Liver (tissue), 9 donors: ENCODE measurements around the gene HRCT1. TPM values are rescaled to one million over a fixed set of nuclear protein-coding genes. Genes with fewer than 3 reads are reported as not detected.

Source experiments
- DNase-seq: peaks from one replicate; pipeline ENCODE4 v3.0.0-alpha.2; 2017; ENCODE audit warnings: low spot score
- H3K27ac ChIP-seq, 2 donors: one replicate each; pipeline ENCODE4 v1.7.0; 2013; ENCODE audit warnings: inconsistent platforms in 2 of 2, low read length in 2 of 2, control low read depth in 1 of 2, low read depth in 1 of 2, mild to moderate bottlenecking in 1 of 2
- H3K27me3 ChIP-seq, 4 donors: one replicate each; pipeline versions ENCODE4 v1.6.1 to v1.7.0; 2013; ENCODE audit warnings: low read length in 3 of 4, inconsistent platforms in 1 of 4, mild to moderate bottlenecking in 1 of 4, moderate library complexity in 1 of 4; ENCODE audit not compliant: control insufficient read depth in 4 of 4, insufficient read depth in 4 of 4
- H3K36me3 ChIP-seq, 4 donors: one replicate each; pipeline versions ENCODE4 v1.6.1 to v1.7.0; 2013; ENCODE audit warnings: low read length in 3 of 4, mild to moderate bottlenecking in 3 of 4, low read depth in 1 of 4, moderate library complexity in 1 of 4; ENCODE audit not compliant: control insufficient read depth in 4 of 4, insufficient read depth in 3 of 4
- H3K4me1 ChIP-seq, 4 donors: one replicate each; pipeline versions ENCODE4 v1.6.1 to v1.7.0; 2013; ENCODE audit warnings: low read length in 3 of 4, mild to moderate bottlenecking in 3 of 4, moderate library complexity in 1 of 4; ENCODE audit not compliant: control insufficient read depth in 4 of 4, insufficient read depth in 4 of 4
- H3K4me3 ChIP-seq, 3 donors: one replicate each; pipeline versions ENCODE4 v1.6.1 to v1.7.0; 2013; ENCODE audit warnings: low read length in 3 of 3, control low read depth in 1 of 3, low read depth in 1 of 3, mild to moderate bottlenecking in 1 of 3
- H3K9ac ChIP-seq, 2 donors: one replicate each; pipeline ENCODE4 v1.7.0; 2013; ENCODE audit warnings: low read length in 2 of 2, mild to moderate bottlenecking in 2 of 2, moderate library complexity in 2 of 2, control low read depth in 1 of 2, low read depth in 1 of 2
- H3K9me3 ChIP-seq, 4 donors: one replicate each; pipeline versions ENCODE4 v1.6.1 to v1.7.0; 2013; ENCODE audit warnings: low read length in 3 of 4; ENCODE audit not compliant: control insufficient read depth in 4 of 4
- EGR1 ChIP-seq, 2 donors: IDR thresholded peaks; 2 replicates each; pipeline ENCODE4 v1.6.1; 2016 to 2018; ENCODE audit warnings: antibody characterized with exemption in 2 of 2, low read depth in 2 of 2
- FOXA2 ChIP-seq: IDR thresholded peaks from 2 replicates; pipeline ENCODE4 v1.6.1; 2016; ENCODE audit warnings: antibody characterized with exemption
- HNF4A ChIP-seq, 2 donors: conservative IDR thresholded peaks; 2 replicates each; pipeline ENCODE4 v1.6.1; 2016; ENCODE audit warnings: antibody characterized with exemption in 2 of 2, mild to moderate bottlenecking in 2 of 2
- NR2F2 ChIP-seq: IDR thresholded peaks from 2 replicates; pipeline ENCODE4 v1.6.1; 2016; ENCODE audit warnings: antibody characterized with exemption
- RXRA ChIP-seq, 2 donors: IDR thresholded peaks; 2 replicates each; pipeline ENCODE4 v1.6.1; 2017 to 2018; ENCODE audit warnings: antibody characterized with exemption in 2 of 2, mild to moderate bottlenecking in 1 of 2
- SP1 ChIP-seq: IDR thresholded peaks from 2 replicates; pipeline ENCODE4 v1.6.1; 2018; ENCODE audit warnings: antibody characterized with exemption, mild to moderate bottlenecking
- YY1 ChIP-seq: IDR thresholded peaks from 2 replicates; pipeline ENCODE4 v1.6.1; 2016; ENCODE audit warnings: antibody characterized with exemption, mild to moderate bottlenecking
- WGBS: extraction: QIAGEN DNeasy Blood & Tissue Kit; methylation state at CpG from one replicate; pipeline ENCODE4 v1.1.7; 2013; 5-methylcytosine and 5-hydroxymethylcytosine counted together
- polyA plus RNA-seq, 2 donors: library from polyadenylated mRNA; stranded (reverse) in 1 of 2; unstranded in 1 of 2; fragments of 200-250 nt in 1 of 2; fragments of >200 nt in 1 of 2; fragmentation: Nextera tagmentation in 1 of 2; extraction: Ambion mirVana in 1 of 2; gene quantifications; one replicate each; pipeline versions ENCODE4 v1.2.1 to v1.2.3, GENCODE V29; 2013 to 2015
- total RNA-seq, 2 donors: library from RNA; depleted of rRNA; stranded (reverse); fragments of >200 nt; gene quantifications; one replicate each; pipeline ENCODE4 v1.2.3, GENCODE V29; 2014
- TF ChIP-seq, protein P1 (sequence below): IDR thresholded peaks from 2 replicates; pipeline ENCODE4 v1.6.1; 2016; ENCODE audit warnings: antibody characterized with exemption
- TF ChIP-seq, protein P2 (sequence below): IDR thresholded peaks from 2 replicates; pipeline ENCODE4 v1.6.1; 2016; ENCODE audit warnings: antibody characterized with exemption
- TF ChIP-seq, protein P3 (sequence below): IDR thresholded peaks from 2 replicates; pipeline ENCODE4 v1.6.1; 2016; ENCODE audit warnings: antibody characterized with exemption
- TF ChIP-seq, protein P4 (sequence below): IDR thresholded peaks from 2 replicates; pipeline ENCODE4 v1.6.1; 2016; ENCODE audit warnings: antibody characterized with exemption, mild to moderate bottlenecking
- TF ChIP-seq, protein P5 (sequence below): fragments of 150-350 bp; IDR thresholded peaks from 2 replicates; pipeline ENCODE4 v1.5.1; 2017; ENCODE audit warnings: improper control_type of control experiment, low read depth, low read length; ENCODE audit not compliant: missing input control
- donor health status: healthy.
- donor health status: healthy.
- donor health status: healthy.
- donor health status: healthy.
- donor health status: healthy.

The HRCT1 gene
- total and polyA plus RNA-seq, 4 donors = 0.08 to 2.9 (median 0.27) TPM

DNA sequence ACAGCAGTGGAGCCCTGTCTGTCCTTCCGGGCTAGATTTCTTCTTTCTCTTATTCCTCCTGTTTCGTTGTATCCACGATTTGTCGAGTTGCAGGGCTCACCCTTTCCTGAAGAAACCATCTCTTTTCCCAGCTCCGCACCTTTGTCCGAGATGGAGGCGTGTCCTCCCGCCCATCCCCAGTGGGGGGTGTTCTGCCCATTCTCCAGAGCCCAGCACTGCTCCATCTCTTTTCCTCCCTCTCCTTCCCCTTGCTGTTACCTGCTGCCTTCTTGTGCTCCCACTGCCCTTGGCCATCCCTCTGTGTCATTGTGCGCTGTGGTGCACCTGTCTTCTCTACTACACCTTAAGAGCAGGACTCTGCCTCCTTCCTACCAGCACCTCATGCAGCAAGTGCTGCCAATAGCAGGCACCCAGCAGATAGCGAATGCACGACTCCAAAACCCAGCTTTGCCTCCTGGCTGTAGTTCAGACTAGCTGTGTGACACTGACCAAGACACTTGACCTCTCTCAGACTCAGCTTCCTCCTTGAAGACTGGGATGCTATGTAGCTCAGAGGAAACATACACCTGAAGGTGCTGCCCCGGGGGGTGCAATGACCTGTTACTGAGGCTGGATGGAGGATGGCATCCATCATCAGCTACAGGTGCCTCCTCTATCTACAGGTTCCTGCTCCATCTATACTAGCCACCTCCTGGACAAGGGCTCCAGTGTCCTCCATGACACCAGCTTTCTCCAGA lies 44.7 kb upstream of the HRCT1 start:
- Histone ChIP-seq H3K27ac (no peak overlapping the region), H3K9ac (no peak overlapping the region), H3K27me3 (peaks cover 0 to 5% (median 0%) of the 10 kb centered on the region in 4 donors), H3K4me3 (no peak overlapping the region), H3K4me1 (no peaks in the 10 kb centered on the region), H3K36me3 (no peaks in the 10 kb centered on the region), H3K9me3 (no peaks in the 10 kb centered on the region)
- WGBS = 60% methylated on average over 12 of the region's 12 CpGs
- TF ChIP-seq, protein P1, sequence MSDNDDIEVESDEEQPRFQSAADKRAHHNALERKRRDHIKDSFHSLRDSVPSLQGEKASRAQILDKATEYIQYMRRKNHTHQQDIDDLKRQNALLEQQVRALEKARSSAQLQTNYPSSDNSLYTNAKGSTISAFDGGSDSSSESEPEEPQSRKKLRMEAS = no peak
- peak; percentile 29 for DNase-seq

DNA sequence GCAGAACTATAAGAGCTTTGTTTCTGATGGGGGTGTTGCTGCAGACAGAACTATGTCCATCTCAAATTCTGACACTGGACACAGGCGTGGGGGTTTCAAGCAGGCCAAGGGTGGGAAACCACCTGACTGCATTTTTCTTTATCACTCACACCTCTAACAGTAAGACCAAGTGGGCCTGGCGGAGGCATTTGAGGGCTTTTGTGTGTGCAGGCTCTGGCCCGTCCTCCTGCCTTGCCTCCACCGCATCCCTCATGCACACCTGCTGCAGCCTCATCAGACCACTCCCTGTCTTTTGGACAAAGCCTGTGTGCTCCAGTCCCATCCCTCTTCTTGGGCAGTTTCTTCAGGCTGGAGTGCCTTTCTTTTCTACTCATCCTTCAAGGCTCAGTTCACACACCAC lies 43.7 kb upstream of the HRCT1 start:
- Histone ChIP-seq H3K9ac (no peak overlapping the region), H3K27ac (no peak overlapping the region), H3K4me1 (no peaks in the 10 kb centered on the region), H3K36me3 (no peaks in the 10 kb centered on the region), H3K9me3 (no peaks in the 10 kb centered on the region), H3K27me3 (peaks cover 0 to 5% (median 0%) of the 10 kb centered on the region in 4 donors), H3K4me3 (no peak overlapping the region)
- peak; percentile 22 for DNase-seq
- WGBS = 84% methylated on average over 4 of the region's 4 CpGs
- TF ChIP-seq RXRA (IDR thresholded peaks at IDR 0.05) (no peak), NR2F2 (no peak), SP1 (no peak), EGR1 (IDR thresholded peaks at IDR 0.05; ENCODE audit: low read depth in 2 of 2) (no peak), YY1 (no peak), HNF4A (conservative IDR thresholded peaks at IDR 0.05) (no peak), FOXA2 (no peak)
- TF ChIP-seq, protein P2, sequence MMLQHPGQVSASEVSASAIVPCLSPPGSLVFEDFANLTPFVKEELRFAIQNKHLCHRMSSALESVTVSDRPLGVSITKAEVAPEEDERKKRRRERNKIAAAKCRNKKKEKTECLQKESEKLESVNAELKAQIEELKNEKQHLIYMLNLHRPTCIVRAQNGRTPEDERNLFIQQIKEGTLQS = no peak
- TF ChIP-seq, protein P3, sequence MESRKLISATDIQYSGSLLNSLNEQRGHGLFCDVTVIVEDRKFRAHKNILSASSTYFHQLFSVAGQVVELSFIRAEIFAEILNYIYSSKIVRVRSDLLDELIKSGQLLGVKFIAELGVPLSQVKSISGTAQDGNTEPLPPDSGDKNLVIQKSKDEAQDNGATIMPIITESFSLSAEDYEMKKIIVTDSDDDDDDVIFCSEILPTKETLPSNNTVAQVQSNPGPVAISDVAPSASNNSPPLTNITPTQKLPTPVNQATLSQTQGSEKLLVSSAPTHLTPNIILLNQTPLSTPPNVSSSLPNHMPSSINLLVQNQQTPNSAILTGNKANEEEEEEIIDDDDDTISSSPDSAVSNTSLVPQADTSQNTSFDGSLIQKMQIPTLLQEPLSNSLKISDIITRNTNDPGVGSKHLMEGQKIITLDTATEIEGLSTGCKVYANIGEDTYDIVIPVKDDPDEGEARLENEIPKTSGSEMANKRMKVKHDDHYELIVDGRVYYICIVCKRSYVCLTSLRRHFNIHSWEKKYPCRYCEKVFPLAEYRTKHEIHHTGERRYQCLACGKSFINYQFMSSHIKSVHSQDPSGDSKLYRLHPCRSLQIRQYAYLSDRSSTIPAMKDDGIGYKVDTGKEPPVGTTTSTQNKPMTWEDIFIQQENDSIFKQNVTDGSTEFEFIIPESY = no peak
- TF ChIP-seq, protein P4, sequence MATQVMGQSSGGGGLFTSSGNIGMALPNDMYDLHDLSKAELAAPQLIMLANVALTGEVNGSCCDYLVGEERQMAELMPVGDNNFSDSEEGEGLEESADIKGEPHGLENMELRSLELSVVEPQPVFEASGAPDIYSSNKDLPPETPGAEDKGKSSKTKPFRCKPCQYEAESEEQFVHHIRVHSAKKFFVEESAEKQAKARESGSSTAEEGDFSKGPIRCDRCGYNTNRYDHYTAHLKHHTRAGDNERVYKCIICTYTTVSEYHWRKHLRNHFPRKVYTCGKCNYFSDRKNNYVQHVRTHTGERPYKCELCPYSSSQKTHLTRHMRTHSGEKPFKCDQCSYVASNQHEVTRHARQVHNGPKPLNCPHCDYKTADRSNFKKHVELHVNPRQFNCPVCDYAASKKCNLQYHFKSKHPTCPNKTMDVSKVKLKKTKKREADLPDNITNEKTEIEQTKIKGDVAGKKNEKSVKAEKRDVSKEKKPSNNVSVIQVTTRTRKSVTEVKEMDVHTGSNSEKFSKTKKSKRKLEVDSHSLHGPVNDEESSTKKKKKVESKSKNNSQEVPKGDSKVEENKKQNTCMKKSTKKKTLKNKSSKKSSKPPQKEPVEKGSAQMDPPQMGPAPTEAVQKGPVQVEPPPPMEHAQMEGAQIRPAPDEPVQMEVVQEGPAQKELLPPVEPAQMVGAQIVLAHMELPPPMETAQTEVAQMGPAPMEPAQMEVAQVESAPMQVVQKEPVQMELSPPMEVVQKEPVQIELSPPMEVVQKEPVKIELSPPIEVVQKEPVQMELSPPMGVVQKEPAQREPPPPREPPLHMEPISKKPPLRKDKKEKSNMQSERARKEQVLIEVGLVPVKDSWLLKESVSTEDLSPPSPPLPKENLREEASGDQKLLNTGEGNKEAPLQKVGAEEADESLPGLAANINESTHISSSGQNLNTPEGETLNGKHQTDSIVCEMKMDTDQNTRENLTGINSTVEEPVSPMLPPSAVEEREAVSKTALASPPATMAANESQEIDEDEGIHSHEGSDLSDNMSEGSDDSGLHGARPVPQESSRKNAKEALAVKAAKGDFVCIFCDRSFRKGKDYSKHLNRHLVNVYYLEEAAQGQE = no peak
- TF ChIP-seq, protein P5, sequence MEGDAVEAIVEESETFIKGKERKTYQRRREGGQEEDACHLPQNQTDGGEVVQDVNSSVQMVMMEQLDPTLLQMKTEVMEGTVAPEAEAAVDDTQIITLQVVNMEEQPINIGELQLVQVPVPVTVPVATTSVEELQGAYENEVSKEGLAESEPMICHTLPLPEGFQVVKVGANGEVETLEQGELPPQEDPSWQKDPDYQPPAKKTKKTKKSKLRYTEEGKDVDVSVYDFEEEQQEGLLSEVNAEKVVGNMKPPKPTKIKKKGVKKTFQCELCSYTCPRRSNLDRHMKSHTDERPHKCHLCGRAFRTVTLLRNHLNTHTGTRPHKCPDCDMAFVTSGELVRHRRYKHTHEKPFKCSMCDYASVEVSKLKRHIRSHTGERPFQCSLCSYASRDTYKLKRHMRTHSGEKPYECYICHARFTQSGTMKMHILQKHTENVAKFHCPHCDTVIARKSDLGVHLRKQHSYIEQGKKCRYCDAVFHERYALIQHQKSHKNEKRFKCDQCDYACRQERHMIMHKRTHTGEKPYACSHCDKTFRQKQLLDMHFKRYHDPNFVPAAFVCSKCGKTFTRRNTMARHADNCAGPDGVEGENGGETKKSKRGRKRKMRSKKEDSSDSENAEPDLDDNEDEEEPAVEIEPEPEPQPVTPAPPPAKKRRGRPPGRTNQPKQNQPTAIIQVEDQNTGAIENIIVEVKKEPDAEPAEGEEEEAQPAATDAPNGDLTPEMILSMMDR = no peak
